Psoas muscle (tissue), 8 donors: Measurements from ENCODE around the gene TSPAN14. TPM values are rescaled to one million over a fixed set of nuclear protein-coding genes. Genes with fewer than 3 reads are reported as not detected.
"Not testable (repeated sequence)": the region's sequence is repeated elsewhere in the genome, so short reads cannot be mapped to it uniquely, and the experiment has no call there.

Experiments used
- ATAC-seq, 4 donors: fragments of 200-7000 bp; cut with Tn5 transposase; one replicate each; pipeline ENCODE4 v1.9.1; 2020; ENCODE audit warnings: moderate library complexity in 3 of 4, mild to moderate bottlenecking in 2 of 4
- DNase-seq, 2 donors: peaks; one replicate each; pipeline ENCODE4 v3.0.0-alpha.2; 2020
- H3K27ac ChIP-seq: fragments of 200-600 bp; one replicate; pipeline ENCODE4 v1.8.0; 2022
- H3K27me3 ChIP-seq, 3 donors: fragments of 200-600 bp in 1 of 3; one replicate each; pipeline versions ENCODE4 v1.6.1 to v1.8.0; 2013 to 2022; ENCODE audit warnings: low read length in 2 of 3, mild to moderate bottlenecking in 2 of 3, moderate library complexity in 1 of 3; ENCODE audit not compliant: insufficient read depth in 3 of 3
- H3K36me3 ChIP-seq, 2 donors: fragments of 200-600 bp in 1 of 2; one replicate each; pipeline versions ENCODE4 v1.6.1 to v1.8.0; 2013 to 2022; ENCODE audit warnings: low read depth in 1 of 2, mild to moderate bottlenecking in 1 of 2, moderate library complexity in 1 of 2; ENCODE audit not compliant: insufficient read depth in 1 of 2
- H3K4me1 ChIP-seq: fragments of 200-600 bp; one replicate; pipeline ENCODE4 v1.8.0; 2022
- H3K4me3 ChIP-seq: fragments of 200-600 bp; one replicate; pipeline ENCODE4 v1.8.0; 2022; ENCODE audit warnings: mild to moderate bottlenecking
- H3K9me3 ChIP-seq: fragments of 200-600 bp; one replicate; pipeline ENCODE4 v1.8.0; 2022
- CTCF ChIP-seq: fragments of 200-600 bp; IDR thresholded peaks from one replicate; pipeline ENCODE4 v1.8.0; 2022; ENCODE audit warnings: antibody characterized with exemption
- WGBS, 3 donors: extraction: QIAGEN DNeasy Blood & Tissue Kit; methylation state at CpG; one replicate each; pipeline versions ENCODE4 v1.1.6 to v1.1.7; 2013; 5-methylcytosine and 5-hydroxymethylcytosine counted together
- intact Hi-C, 2 donors: fragments of 100-400 bp; cut with DNase I; formaldehyde crosslinking; loops; one replicate each; pipeline versions ENCODE4 v1.11.0 to v1.14.2; 2022
- polyA plus RNA-seq, 3 donors: library from polyadenylated mRNA; stranded (reverse); fragments of 200-250 nt; gene quantifications; one replicate each; pipeline ENCODE4 v1.2.3, GENCODE V29; 2013
- total RNA-seq, 4 donors: library from RNA; stranded (reverse); fragmentation: NEBNext Ultra II Directional in 2 of 4; extraction: Animal tissue kit (Norgen Biotek cat#: 25700) in 2 of 4; gene quantifications; one replicate each; pipeline versions ENCODE4 v1.2.1 to v1.2.4, GENCODE V29; 2021 to 2023
- donor health status: healthy with polysubstance abuse.
- donor health status: DM: no; HTN: no; CAD: no; lungs with moderate emphysema.
- donor health status: Bipolar disorder and iron deficiency.
- donor health status: healthy.
- donor health status: DM: yes; HTN: yes; CAD: no.
- donor health status: DM: no; HTN: no; CAD: no.
- donor health status: DM: no; HTN: no; CAD: no.
- donor health status: DM: yes; HTN: yes; CAD: no.

The TSPAN14 gene
- total and polyA plus RNA-seq, 7 donors, result 19.4 to 33.3 (median 23.9) TPM

DNA sequence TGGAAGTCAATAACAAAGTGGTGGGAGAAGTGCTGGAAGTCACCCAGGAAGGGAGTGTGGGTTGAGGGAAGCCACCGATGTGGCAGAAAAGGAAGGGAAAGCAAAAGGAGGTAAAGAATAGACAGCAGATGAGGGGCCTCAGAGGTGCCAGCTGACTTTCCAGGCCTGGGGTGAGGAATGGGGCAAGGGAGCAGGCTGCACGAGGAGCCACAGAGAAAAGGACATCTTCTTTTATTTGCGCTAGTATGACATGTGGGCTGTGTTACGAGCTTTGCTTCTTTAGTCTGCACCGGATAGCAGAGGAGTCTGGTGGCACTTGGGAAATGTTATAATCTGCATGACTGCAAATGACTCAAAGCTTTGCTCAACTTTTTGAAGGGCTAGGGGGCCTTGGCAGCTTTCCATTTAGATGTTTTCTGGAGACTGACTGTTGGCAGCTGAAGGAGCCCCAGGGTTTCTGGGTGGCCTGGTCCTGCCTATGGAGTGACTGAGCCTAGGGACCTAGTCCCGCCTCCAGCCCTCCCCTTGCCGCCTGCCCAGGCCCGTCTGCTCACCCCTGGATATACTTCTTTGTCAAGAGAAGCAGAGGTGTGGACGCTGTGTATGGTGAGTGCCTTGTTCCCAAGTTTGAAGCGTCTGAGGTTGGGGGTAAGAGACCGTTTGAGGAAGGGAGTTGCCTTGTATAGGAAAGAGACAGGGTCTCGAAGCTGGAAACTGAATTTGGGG, 40.7 kb upstream of the TSPAN14 start:
- Histone ChIP-seq H3K27ac (peak overlapping the region; percentile 46), H3K9me3 (no peaks in the 10 kb centered on the region), H3K27me3 (no peaks in the 10 kb centered on the region), H3K4me3 (no peak overlapping the region), H3K36me3 (no peaks in the 10 kb centered on the region), H3K4me1 (peaks cover 66% of the 10 kb centered on the region)
- no peak for DNase-seq
- no peak for TF ChIP-seq CTCF
- no peak for ATAC-seq
- WGBS, 3 donors, result 71 to 85% (median 76%) methylated on average over 12 of the region's 12 CpGs
- intact Hi-C loops, result no loop called here

GRCh38 chr10:80414142-80414895, 39.8 kb upstream of the TSPAN14 start:
- Histone ChIP-seq H3K36me3 (no peaks in the 10 kb centered on the region), H3K27me3 (no peaks in the 10 kb centered on the region), H3K27ac (peak overlapping the region; percentile 46), H3K9me3 (no peaks in the 10 kb centered on the region), H3K4me1 (peaks cover 62% of the 10 kb centered on the region), H3K4me3 (no peak overlapping the region)
- DNase-seq (no peak), ATAC-seq (no peak)
- intact Hi-C loops, result no loop called here
- TF ChIP-seq CTCF, result no peak
- WGBS, 3 donors, result 49 to 70% (median 61%) methylated on average over 7 of the region's 7 CpGs

GRCh38 chr10:80415734-80416478, 38.2 kb upstream of the TSPAN14 start:
- Histone ChIP-seq H3K4me3 (peak overlapping the region; percentile 15), H3K27ac (peak overlapping the region; percentile 36), H3K4me1 (peaks cover 48% of the 10 kb centered on the region), H3K27me3 (no peaks in the 10 kb centered on the region), H3K36me3 (peaks cover 0 to 9% of the 10 kb centered on the region in 2 donors), H3K9me3 (no peaks in the 10 kb centered on the region)
- no peak for TF ChIP-seq CTCF
- 75 to 89% (median 83%) methylated on average over 3 of the region's 3 CpGs for WGBS, 3 donors
- ATAC-seq, result peak in 1 of 4 donors; percentile 19
- intact Hi-C loops, result no loop called here
- DNase-seq, result no peak

GRCh38 chr10:80416479-80417098, 37.5 kb upstream of the TSPAN14 start:
- peak; percentile 57 to 93 (median 82) for ATAC-seq
- Histone ChIP-seq H3K9me3 (no peaks in the 10 kb centered on the region), H3K4me1 (peaks cover 43% of the 10 kb centered on the region), H3K27ac (peak overlapping the region; percentile 36), H3K27me3 (no peaks in the 10 kb centered on the region), H3K4me3 (peak overlapping the region; percentile 15), H3K36me3 (peaks cover 0 to 16% of the 10 kb centered on the region in 2 donors)
- no peak for TF ChIP-seq CTCF
- peak; percentile 43 to 76 for DNase-seq
- intact Hi-C loops, result no loop called here
- WGBS, 3 donors, result 54 to 55% (median 54%) methylated on average over 15 of the region's 15 CpGs

DNA sequence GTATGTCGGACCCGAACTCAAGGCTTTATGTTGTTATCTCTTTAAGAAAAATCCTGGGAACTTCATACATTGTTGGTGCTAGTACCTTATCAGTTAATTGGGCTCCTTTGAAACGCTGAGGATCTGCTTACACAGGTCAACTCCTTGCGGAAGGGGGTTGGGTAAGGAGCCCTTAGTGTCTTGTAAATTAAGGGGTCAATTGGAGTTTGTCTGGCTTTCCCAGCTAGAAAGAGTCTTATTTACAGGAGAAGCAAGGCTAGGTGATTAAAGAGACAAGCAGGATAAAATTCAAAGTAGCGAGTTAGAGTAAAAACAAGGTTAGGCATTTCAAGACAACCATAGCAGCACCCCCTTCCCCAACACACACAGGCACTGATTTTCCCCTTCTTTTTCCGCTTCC, 36.9 kb upstream of the TSPAN14 start:
- intact Hi-C loops, ATAC-seq, H3K9me3 ChIP-seq, H3K27me3 ChIP-seq, H3K4me3 ChIP-seq, H3K27ac ChIP-seq, DNase-seq: not testable (repeated sequence)
- peaks cover 41% of the 10 kb centered on the region for H3K4me1 ChIP-seq
- 80 to 89% (median 84%) methylated on average over 6 of the region's 6 CpGs for whole genome bisulfite sequencing, 3 donors
- H3K36me3 ChIP-seq, result peaks cover 0 to 18% of the 10 kb centered on the region in 2 donors
